ENCODE measurements around the gene PLEKHD1.

The PLEKHD1 gene

GRCh38 chr14:69574954-69575295 lies 90.4 kb downstream of the PLEKHD1 start:
- TF ChIP-seq TEAD4 (IDR thresholded peaks at IDR 0.05) (no peak), MAX (IDR thresholded peaks at IDR 0.05) (no peak), CEBPB (IDR thresholded peaks at IDR 0.05) (no peak), CREB1 (IDR thresholded peaks at IDR 0.05; ENCODE audit: low read depth) (no peak), NFIC (IDR thresholded peaks at IDR 0.05) (no peak), EP300 (IDR thresholded peaks at IDR 0.05; ENCODE audit: borderline replicate concordance) (no peak), TCF12 (IDR thresholded peaks at IDR 0.05; ENCODE audit: low read depth) (no peak), USF1 (IDR thresholded peaks at IDR 0.05) (no peak), RAD21 (IDR thresholded peaks at IDR 0.05; ENCODE audit: low read depth) (no peak), REST (IDR thresholded peaks at IDR 0.05; ENCODE audit: low read depth) (no peak), ZBTB7A (IDR thresholded peaks at IDR 0.05; ENCODE audit: low read depth) (no peak), TAF1 (IDR thresholded peaks at IDR 0.05; ENCODE audit: low read depth) (no peak), EGR1 (IDR thresholded peaks at IDR 0.05) (no peak), YY1 (IDR thresholded peaks at IDR 0.05; ENCODE audit: low read depth) (no peak), FOXM1 (IDR thresholded peaks at IDR 0.05; ENCODE audit: borderline replicate concordance, low read depth) (no peak)

- no peak for TF ChIP-seq USF1 (IDR thresholded peaks at IDR 0.05)
- TF ChIP-seq NFIC (IDR thresholded peaks at IDR 0.05): no peak
- no peak for TF ChIP-seq FOXM1 (IDR thresholded peaks at IDR 0.05; ENCODE audit: borderline replicate concordance, low read depth)
- no peak for TF ChIP-seq TCF12 (IDR thresholded peaks at IDR 0.05; ENCODE audit: low read depth)
These were observed 94.9 kb downstream of the PLEKHD1 start for GRCh38 chr14:69579476-69579875.

- TF ChIP-seq MAX (IDR thresholded peaks at IDR 0.05) (no peak), RAD21 (IDR thresholded peaks at IDR 0.05; ENCODE audit: low read depth) (peak; percentile 49)
These were observed 95.6 kb downstream of the PLEKHD1 start for GRCh38 chr14:69580009-69580577.
